ENCODE results near the gene HCFC1R1.
A peak's percentile ranks its signal among the peaks of the same experiment; 100 is the strongest.

HCFC1R1 gene

DNA sequence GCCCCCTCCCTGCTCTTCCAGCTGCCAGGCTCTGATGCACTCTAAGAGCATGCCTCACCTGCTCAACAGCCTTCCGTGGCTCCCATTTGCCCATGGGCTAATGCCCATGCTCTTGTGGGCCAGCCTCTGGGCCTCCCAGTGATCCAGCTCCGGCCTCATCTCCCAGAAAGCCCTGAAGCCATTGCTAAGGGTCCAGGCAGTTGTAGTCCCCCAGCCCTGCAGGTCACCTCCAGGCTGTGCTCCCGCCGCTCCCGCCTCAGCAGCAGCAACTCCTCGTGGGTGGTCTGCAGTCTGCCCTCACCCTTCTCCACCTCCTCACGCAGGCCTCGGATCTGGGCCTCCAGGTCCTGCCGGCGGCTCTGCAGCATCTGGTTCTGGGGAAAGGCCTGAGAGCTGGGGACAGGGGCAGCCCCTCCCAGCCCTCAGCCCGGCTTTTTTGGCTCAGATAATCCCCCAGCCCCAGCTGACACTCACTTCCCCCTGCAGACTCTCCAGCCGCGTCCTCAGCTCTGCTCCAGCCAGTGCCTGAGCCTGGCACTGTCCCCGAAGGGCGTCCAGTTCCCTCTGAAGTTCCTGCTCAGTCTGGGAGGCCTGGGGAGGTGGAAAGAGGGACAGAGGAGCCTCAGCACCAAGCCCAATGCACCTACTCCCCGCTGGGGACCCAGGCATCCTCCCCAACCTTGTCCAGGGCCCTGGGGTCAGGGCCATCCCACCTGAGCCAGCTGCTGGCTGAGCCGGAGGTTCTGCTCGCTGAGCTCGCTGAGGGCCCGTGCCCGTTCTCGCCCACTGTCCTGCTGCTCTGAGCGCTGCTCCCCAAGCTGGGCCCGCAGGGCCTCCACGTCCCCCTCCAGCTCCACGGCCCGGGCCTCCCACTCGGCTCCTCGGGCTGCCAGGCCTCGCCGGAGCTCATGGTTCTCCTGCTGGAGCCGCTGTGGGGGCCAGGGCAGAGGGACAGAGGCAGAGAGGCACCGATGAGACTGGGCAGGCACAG lies 6.8 kb upstream of the HCFC1R1 start:
- DNase-seq, result no peak

DNA sequence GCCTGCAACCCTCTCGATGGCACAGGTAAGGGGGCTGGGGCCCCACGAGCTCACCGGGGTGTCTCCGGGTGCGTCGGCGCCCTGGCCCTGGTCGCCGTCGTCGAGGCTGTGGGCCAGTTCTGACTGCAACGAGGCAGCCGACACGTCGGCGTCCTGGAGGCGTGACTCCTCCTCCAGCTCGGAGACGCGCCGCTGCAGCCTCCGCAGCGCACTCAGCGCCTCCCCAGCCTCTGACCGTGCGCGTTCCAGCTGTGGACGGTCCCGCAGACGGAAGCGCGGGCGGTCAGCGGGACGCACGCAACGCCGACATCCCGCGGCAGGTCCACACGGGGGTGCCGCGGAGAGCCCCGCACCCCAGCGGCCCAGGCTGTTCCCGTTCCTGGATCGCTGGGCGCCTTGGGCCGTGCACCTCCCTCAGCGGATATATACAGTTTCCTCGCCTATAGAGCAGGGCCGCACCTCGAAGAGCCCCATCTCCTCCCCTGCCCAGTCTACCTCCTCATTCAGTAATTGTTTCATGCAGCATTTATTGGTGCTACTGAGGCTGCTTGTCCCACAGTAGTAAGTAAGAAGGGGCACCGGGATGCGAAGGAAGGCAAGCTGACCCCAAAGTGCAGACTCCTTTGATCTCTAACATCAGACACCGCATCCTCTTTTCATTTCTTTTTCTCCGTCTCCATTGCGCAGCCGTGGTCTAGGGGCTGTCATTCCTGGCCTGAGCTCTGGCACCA lies 5.9 kb upstream of the HCFC1R1 start:
- DNase-seq, result no peak

DNA sequence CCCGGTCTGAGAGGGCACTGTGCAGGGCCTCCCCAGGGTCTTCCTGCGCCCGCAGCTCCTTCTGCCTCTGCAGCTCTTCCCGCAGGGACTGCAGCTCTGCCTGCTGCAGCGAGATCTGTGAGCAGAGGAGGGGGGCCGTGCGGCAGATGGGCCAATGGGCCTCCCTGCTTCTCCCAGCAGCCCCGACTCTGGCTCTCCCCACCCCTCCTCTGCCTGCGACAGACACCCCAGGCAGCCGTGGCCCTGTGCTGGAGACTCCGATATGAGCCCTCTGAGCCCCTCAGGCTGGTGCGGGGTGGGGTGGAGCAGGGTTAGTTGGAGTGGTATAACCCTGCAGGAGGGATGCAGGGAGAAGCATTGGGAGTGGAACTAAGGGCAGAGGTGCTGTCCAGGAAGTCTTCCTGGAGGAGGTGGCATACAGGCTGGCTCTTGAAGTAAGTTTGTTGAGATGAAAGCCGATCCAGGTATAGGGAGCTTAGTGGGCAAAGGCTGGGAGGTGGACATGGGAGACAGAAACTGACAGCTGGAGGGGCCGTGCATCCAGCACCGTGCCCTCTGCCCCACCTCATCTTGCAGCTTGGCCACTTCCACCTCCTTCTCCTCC lies 5.1 kb upstream of the HCFC1R1 start:
- DNase-seq, result no peak

DNA sequence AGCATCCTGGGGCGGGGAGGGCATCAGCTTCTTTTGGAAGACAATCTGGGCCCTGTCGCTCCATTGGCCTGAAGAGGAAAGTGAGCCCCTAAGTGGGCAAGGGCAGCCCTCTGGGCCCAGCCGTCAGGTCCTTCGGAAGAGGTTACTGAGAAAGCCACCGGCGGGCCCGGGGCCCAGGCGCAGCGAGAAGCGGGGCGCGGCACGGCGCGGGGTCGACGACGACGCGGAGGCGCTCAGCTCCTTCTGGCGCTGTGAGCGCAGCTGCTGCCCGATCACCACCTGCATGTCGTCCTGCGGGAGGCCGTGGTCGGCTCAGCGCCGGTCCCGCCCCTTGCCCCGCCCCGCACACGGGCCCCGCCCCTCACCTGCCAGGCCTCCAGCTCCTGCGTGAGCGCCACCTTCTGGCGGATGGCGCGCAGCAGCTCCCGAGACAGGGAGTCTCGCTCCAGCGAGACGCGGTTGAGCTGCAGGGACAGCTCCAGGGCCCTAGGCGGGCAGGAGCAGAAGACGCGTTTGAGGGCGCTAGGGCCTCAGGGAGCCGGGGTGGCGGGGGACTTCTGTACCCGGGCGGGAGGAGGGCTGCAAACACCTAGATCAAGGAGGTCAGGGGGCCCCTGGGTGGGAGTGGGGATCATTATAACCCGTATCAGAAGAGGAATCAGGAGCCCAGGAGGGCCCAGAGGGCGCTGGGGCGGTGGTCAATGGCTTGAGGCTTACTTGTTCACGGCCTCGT lies 4.4 kb upstream of the HCFC1R1 start:
- DNase-seq, result peak; percentile 69

DNA sequence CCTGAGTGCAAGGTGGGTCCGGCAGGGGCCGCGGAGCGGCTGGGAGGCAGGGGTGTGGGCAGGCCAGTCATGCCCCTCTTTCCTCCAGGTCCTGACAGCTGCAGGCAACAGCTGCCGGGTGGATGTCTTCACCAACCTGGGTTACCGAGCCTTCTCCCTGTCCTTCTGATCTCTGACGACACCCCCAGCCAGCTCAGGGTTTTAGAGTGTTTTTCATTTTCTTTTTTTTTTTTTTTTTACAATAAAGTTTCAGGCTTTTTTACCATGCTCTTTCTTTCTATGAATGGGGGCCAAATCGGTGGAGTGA lies 3.7 kb upstream of the HCFC1R1 start:
- DNase-seq, result no peak

DNA sequence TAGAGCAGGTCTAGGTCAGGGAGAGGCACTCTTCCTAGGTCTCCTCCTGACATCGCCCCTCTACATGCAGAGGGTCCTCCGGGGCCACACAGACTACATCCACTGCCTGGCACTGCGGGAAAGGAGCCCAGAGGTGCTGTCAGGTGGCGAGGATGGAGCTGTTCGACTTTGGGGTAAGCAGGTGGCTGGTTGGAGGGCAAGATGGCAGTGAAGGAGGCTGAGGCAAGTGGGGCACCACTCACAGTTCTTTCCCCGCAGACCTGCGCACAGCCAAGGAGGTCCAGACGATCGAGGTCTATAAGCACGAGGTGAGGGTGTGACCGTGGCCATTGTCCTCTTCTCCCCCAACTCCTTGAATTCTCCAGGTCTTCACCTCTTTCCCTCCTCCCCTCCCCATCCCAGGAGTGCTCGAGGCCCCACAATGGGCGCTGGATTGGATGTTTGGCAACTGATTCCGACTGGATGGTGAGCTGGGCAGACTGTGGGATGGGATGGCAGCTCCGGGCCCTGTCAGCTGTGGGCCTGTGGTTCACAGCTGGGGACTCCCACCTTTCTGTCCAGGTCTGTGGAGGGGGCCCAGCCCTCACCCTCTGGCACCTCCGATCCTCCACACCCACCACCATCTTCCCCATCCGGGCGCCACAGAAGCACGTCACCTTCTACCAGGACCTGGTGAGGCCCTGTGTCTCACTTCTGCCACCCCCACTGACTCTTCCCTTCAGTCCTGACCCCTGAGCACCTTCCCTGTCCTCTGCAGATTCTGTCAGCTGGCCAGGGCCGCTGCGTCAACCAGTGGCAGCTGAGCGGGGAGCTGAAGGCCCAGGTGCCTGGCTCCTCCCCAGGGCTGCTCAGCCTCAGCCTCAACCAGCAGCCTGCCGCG lies 3.1 kb upstream of the HCFC1R1 start:
- DNase-seq, result no peak

DNA sequence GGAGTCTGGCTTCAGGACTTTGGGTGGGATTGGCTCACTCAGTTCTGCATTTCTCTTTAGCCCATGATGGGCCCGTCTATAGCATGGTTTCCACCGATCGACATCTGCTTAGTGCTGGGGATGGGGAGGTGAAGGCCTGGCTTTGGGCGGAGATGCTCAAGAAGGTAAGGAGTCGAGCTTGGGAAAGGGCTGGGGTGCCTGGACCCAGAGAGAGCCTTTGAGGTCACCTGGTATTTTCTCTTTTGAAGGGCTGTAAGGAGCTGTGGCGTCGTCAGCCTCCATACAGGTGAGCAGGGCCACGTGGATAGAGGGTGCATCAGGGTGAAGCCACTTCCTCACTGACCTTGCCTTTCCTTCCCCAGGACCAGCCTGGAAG lies 2.2 kb upstream of the HCFC1R1 start:
- no peak for DNase-seq

DNA sequence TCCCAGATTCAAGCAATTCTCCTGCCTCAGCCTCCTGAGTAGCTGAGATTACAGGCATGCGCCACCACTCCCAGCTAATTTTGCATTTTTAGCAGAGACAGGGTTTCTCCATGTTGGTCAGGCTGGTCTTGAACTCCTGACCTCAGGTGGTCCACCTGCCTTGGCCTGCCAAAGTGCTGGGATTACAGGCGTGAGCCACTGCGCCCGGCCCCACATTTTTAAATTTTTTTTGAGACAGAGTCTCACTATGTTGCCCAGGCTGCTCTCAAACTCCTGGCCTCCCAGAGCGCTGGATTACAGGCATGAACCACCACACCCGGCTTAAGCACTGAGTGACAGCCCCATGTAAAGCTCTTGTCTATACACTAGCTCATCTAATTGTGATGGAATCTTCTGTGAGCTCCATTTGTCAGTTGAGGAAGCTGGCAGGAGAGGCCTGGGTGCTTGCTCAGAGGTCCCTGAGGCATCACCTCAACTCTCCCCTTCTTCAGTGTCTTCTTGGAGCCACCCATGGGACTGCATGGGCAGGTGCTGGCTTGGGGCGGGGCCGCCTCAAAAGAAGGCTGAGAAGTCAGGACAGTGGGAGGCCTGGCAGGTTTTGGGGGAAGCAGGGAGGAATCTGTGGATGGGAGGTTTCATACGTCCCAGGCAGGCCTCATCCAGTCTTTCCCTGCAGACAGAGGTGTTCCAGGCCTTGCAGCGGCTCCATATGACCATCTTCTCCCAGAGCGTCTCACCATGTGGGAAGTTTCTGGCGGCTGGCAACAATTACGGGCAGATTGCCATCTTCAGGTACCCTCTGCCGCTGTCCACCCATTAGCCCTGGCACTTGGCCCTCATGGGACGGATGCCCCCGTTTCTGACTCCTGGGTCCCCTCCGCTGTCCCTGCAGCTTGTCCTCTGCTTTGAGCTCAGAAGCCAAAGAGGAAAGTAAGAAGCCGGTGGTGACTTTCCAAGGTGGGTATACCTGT lies 1.6 kb upstream of the HCFC1R1 start:
- no peak for DNase-seq

DNA sequence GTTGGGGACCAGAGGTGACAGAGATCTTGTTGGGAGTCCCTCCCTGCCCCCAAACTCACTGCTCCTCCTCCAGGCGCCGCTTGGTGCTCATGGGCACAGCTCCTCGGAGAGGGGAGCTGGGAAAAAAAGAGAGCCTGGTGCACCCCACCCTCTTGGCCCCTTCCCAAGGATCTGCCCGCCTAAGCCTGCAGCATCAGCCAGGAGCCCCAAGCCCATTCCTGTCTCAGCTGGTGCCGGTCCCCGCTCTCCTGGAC lies 400 bp downstream of the HCFC1R1 start:
- peak; percentile 32 for DNase-seq

DNA sequence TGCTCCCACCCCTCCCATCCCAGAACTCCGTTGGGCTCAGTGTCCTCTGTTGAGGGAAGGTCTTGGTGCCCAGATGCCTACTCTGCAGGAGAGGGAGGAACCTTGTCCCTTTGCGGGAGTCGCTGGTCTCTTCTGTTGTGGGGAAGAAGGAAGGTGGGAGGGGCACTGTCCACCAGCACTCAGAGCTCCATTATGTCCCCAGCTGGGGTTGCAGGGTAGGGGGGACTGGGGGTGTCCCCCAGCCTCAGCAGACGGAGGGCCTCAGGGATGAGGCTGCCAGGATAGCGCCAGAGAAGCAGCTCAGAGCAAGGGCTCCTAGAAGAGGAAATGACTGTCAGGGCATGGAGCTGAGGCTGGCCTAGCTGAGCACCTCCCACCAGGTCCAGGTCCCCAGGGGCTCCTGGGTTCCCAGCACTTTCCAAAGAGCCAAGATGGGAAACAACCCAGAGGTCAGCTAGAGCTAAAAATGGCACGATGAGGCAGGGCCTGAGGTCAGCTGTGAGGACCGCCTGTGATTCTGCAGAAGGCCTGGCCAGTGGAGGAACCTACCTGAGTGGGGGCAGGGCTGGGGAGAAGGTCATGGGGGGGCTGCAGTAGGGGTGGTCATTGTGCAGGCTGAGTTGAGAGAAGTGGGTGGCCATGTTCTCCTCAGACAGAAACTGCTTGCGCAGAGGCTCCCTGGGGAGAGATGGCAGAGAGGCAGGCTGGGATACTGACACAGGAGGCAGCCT lies 893 bp downstream of the HCFC1R1 start:
- DNase-seq, result no peak

DNA sequence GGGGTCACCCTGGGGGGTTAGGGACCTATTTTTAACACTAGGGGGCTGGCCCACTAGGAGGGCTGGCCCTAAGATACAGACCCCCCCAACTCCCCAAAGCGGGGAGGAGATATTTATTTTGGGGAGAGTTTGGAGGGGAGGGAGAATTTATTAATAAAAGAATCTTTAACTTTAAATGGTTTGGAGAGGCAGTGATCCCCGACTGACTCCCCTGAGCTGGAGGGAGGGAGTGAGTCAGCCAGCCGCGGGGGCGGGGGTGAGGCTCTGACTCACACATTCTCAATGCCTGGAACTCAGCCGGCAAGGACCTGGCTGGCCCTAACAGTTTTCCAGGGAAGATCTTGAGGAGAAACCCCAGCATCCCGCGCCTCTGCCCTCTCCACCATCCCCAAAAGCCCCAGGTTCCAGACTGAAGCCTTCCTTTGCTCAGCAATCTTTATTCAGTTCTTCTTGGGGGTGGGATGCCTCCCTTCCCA lies 1.5 kb downstream of the HCFC1R1 start:
- DNase-seq, result no peak

DNA sequence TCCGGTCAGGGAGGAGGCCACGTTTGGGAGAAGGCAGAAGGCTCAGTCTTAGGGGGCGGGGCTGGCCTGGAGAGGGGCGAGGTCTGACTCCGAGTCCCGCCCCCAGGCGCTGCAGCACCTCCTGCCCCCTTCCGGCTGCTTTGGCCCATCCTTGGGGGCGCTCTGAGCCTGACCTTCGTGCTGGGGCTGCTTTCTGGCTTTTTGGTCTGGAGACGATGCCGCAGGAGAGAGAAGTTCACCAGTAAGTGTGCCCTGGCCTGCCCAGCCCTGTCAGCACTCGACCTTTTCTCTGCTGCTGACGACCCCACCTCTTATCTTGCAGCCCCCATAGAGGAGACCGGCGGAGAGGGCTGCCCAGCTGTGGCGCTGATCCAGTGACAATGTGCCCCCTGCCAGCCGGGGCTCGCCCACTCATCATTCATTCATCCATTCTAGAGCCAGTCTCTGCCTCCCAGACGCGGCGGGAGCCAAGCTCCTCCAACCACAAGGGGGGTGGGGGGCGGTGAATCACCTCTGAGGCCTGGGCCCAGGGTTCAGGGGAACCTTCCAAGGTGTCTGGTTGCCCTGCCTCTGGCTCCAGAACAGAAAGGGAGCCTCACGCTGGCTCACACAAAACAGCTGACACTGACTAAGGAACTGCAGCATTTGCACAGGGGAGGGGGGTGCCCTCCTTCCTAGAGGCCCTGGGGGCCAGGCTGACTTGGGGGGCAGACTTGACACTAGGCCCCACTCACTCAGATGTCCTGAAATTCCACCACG lies 2.1 kb downstream of the HCFC1R1 start:
- DNase-seq, result peak; percentile 46

DNA sequence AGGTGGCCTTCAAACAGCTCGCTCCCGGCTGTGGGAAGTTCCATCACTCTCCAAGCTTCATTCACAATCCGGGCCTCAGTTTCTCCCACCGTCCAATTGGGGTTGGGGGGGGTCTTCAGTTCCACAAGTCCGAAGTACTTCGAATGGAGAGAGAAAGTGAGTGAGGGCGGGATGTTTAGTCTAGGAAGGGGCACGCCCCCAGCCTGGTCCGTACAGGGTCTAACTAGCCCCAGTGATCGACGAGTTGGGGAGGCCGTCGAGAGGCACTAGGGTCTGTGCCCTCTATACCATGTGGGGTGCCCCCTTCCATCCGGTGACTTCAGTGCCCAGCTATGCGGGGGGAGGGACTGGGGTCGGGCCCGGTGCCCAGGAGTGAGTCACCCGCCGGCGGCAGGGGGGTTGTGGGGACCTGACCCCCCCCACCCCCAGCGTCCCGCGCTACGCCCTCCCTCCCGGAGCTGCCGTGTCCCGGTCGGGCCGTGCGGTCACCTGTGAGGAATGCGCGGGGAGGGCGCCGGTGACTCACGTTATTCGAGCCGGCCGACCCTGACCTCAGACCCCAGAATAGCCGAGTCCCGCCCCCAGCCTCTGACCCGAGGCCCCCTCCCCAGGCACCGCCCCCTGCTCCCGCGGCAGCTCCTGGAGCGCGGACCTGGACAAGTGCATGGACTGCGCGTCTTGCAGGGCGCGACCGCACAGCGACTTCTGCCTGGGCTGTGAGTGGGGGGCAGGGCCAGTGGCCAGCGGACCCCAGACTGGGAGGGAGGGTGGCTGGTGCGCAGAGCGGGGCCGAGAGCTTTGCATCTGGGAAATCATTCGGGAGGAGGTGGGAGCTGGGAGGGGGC lies 2.9 kb downstream of the HCFC1R1 start:
- no peak for DNase-seq

DNA sequence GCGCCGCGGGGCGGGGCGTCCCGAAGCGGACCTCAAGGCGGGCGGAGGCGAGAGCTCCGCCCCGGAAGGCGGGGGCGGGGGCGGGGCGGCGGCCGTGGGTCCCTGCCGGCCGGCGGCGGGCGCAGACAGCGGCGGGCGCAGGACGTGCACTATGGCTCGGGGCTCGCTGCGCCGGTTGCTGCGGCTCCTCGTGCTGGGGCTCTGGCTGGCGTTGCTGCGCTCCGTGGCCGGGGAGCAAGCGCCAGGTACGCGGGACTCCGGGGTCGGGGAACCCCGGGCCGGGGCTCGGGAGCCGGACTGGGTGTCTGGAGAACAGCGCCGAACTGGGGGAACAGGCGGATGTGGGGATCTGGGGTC lies 3.5 kb downstream of the HCFC1R1 start, which contains the start of gene TNFRSF12A:
TNFRSF12A (plus strand) TSS at position 122 of the 357 bp plus-strand sequence; CDS start at position 152, 30 bp downstream.
- DNase-seq, result peak; percentile 38

DNA sequence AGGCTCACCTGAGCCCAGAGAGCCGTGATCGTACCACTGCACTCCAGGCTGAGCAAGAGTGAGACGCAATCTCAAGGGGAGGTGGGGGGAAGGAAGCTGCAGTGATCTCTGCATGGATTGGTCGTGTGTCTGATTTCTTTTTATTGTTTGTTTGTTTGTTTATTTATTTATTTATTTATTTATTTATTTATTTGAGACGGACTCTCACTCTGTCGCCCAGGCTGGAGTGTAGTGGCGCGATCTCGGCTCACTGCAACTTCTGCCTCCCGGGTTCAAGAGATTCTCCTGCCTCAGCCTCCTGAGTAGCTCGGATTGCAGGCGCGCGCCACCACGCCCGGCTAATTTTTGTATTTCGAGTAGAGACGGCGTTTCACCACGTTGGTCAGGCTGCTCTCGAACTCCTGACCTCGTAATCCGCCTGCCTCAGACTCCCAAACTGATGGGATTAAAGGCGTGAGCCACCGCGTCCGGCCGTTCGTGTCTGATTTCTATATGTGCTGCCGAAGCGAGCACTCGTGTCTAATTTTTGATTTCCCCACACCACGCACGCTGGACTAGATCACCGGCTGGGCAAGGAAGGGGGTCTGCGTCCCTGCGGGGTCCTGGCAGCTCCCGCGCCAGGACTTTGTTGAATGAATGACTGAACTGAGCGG lies 4.0 kb downstream of the HCFC1R1 start:
- DNase-seq, result no peak

DNA sequence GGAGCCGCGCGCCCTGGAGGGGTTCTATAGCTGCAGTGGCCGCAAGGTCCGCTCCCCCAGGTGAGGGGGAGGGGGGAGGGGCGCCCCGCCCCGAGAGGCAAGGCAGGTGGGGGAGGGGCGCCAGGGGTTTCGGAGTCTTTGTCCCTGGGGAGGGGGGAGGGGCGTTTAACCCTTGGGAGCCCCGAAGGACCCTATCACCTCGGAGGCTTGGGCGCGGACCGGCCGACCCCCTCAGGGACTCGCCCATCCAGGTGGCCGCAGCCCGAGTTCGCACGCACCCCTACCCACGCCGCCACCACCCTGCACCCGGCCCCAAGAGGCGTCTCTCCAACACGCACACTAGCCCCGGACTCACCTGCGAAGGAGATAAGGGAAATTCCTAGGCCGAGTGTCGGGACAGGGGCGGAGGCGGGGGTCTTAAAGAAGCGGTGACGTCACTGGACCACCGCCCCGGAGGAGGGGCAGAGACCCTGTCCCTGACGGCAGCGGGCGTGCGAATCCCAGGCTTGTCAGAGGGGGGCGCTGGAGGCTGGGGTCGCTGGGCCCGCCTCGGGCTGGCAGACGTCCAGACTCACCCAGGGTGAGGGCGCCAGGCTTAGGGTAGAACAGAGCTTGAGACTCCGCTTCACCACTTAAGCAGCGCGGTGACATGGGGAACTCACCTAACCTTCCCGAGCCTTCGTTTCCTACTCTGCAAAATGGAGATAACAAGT lies 5.8 kb downstream of the HCFC1R1 start, which contains the start of gene CLDN6:
CLDN6 (minus strand) TSS at position 390 of the 713 bp plus-strand sequence. CDS start 2,162 bp downstream, outside the sequence.
- DNase-seq, result no peak

DNA sequence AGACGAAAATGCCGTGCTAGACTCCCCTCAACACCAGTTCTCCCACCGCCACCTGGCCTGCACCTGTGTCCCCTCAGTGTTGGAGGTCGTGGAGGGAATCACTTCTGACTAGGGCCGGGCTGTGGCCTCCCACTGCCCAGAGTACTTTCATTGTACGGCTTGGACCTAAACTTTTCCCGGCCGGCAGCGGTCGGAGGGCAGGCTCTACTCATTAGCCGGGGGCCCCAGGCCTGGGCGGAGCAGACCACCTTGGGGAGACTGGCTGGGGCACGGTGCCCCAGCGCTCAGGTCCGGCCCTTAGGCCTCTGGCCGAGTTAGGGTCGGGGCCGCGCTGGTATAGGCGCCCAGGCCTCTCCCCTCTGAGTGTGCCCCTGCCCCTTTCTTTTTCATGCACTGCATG lies 6.4 kb downstream of the HCFC1R1 start:
- no peak for DNase-seq

Measured in DMS79 treated with DMSO at 0.1 percent for 48 hours (cell line).